Measurements from ENCODE around the gene DLD. TPM values are rescaled to one million over a fixed set of nuclear protein-coding genes. Genes with fewer than 3 reads are reported as not detected.

Gene DLD
- total RNA-seq, 2 experiments from 2014 or later = 43.8 to 82.3 TPM

DNA sequence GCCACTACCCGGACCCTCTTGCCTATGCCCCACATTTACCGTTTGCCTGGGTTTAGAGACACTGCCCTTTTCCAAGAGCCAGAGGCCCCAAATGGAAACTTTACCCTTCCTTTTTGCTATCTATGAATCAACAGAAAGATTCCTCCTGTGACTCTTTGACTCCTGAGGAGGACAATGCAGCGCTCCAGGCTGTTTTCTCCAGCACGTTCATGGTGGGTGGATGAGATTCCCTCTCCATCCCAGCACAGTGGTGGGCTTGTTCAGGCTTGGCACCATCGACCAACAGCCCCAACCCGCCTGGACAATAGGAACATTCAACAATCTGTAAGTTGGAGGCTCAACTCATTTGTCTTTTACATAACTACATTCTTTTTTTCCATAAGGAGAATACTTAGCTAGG lies 55.9 kb downstream of the DLD start:
- Histone ChIP-seq H3K4me2 (ENCODE audit: low read length) (no peak overlapping the region), H3K4me1 (ENCODE audit: insufficient read depth, low read length, poor library complexity, severe bottlenecking) (no peaks in the 10 kb centered on the region), H3K36me3 (ENCODE audit: insufficient read depth, low read length) (no peaks in the 10 kb centered on the region), H4K20me1 (ENCODE audit: insufficient read depth, low read length) (no peaks in the 10 kb centered on the region), H3K4me3 (ENCODE audit: low read depth, low read length, poor library complexity, severe bottlenecking) (no peak overlapping the region), H3K27ac (ENCODE audit: low read depth, low read length, poor library complexity, severe bottlenecking) (no peak overlapping the region), H3K79me2 (ENCODE audit: insufficient read depth, low read depth, low read length) (no peaks in the 10 kb centered on the region), H2AFZ (ENCODE audit: low read length) (no peak overlapping the region), H3K9me2 (ENCODE audit: insufficient read depth, low read length) (no peaks in the 10 kb centered on the region), H3K9me3 (ENCODE audit: low read length) (no peaks in the 10 kb centered on the region)
- DNase-seq (ENCODE audit: low spot score) = no peak
- POLR2A ChIA-PET = interaction anchor here (0.5 to 1.3 kb wide), 3 partner anchors 14 to 64 kb away, joined by 3 read pairs; no protein-coding TSS in a partner anchor
- BruUV-seq (replicated peaks) = no TSS peak
- TF ChIP-seq EZH2phosphoT487 (IDR thresholded peaks at IDR 0.05; ENCODE audit: borderline replicate concordance, low read depth, low read length) (no peak), CTCF (conservative IDR thresholded peaks at IDR 0.05; ENCODE audit: low read length) (no peak)
- intact Hi-C loops (cut with micrococcal nuclease; ENCODE audit: unreplicated experiment) = no loop called here
- CTCF ChIA-PET (ENCODE audit: unreplicated experiment) = no interaction called here

GRCh38 chr7:107948645-107949442 lies 57.9 kb downstream of the DLD start:
- CTCF ChIA-PET (ENCODE audit: unreplicated experiment) = no interaction called here
- Histone ChIP-seq H3K79me2 (ENCODE audit: insufficient read depth, low read depth, low read length) (no peaks in the 10 kb centered on the region), H3K9me3 (ENCODE audit: low read length) (no peaks in the 10 kb centered on the region), H3K4me1 (ENCODE audit: insufficient read depth, low read length, poor library complexity, severe bottlenecking) (no peaks in the 10 kb centered on the region), H3K9me2 (ENCODE audit: insufficient read depth, low read length) (no peaks in the 10 kb centered on the region), H4K20me1 (ENCODE audit: insufficient read depth, low read length) (no peaks in the 10 kb centered on the region), H3K27ac (ENCODE audit: low read depth, low read length, poor library complexity, severe bottlenecking) (no peak overlapping the region), H3K4me2 (ENCODE audit: low read length) (no peak overlapping the region), H2AFZ (ENCODE audit: low read length) (no peak overlapping the region), H3K36me3 (ENCODE audit: insufficient read depth, low read length) (no peaks in the 10 kb centered on the region), H3K4me3 (ENCODE audit: low read depth, low read length, poor library complexity, severe bottlenecking) (no peak overlapping the region)
- intact Hi-C loops (cut with micrococcal nuclease; ENCODE audit: unreplicated experiment) = no loop called here
- DNase-seq (ENCODE audit: low spot score) = no peak
- TF ChIP-seq CTCF (conservative IDR thresholded peaks at IDR 0.05; ENCODE audit: low read length) (no peak), EZH2phosphoT487 (IDR thresholded peaks at IDR 0.05; ENCODE audit: borderline replicate concordance, low read depth, low read length) (no peak)
- no TSS peak for BruUV-seq (replicated peaks)
- POLR2A ChIA-PET = interaction anchor here (0.6 kb wide), 1 partner anchor 553 kb away, joined by 7 read pairs; no protein-coding TSS in a partner anchor

GRCh38 chr7:107949443-107949935 lies 58.5 kb downstream of the DLD start:
- no peaks in the 10 kb centered on the region for H3K9me3 ChIP-seq (ENCODE audit: low read length)
- DNase-seq (ENCODE audit: low spot score) = no peak
- ChIA-PET POLR2A (interaction anchor here (0.6 kb wide), 1 partner anchor 554 kb away, joined by 7 read pairs; no protein-coding TSS in a partner anchor), CTCF (ENCODE audit: unreplicated experiment) (no interaction called here)
- no peaks in the 10 kb centered on the region for H3K9me2 ChIP-seq (ENCODE audit: insufficient read depth, low read length)
- no peaks in the 10 kb centered on the region for H4K20me1 ChIP-seq (ENCODE audit: insufficient read depth, low read length)
- no peak overlapping the region for H3K27ac ChIP-seq (ENCODE audit: low read depth, low read length, poor library complexity, severe bottlenecking)
- no TSS peak for BruUV-seq (replicated peaks)
- TF ChIP-seq CTCF (conservative IDR thresholded peaks at IDR 0.05; ENCODE audit: low read length) (no peak), EZH2phosphoT487 (IDR thresholded peaks at IDR 0.05; ENCODE audit: borderline replicate concordance, low read depth, low read length) (no peak)
- H3K36me3 ChIP-seq (ENCODE audit: insufficient read depth, low read length) = no peaks in the 10 kb centered on the region
- no peak overlapping the region for H3K4me2 ChIP-seq (ENCODE audit: low read length)
- H2AFZ ChIP-seq (ENCODE audit: low read length) = no peak overlapping the region
- H3K4me3 ChIP-seq (ENCODE audit: low read depth, low read length, poor library complexity, severe bottlenecking) = no peak overlapping the region
- intact Hi-C loops (cut with micrococcal nuclease; ENCODE audit: unreplicated experiment) = no loop called here
- H3K4me1 ChIP-seq (ENCODE audit: insufficient read depth, low read length, poor library complexity, severe bottlenecking) = no peaks in the 10 kb centered on the region
- no peaks in the 10 kb centered on the region for H3K79me2 ChIP-seq (ENCODE audit: insufficient read depth, low read depth, low read length)
